Endodermal cell (in vitro differentiated cells): ENCODE results near the gene LYRM4. TPM values are rescaled to one million over a fixed set of nuclear protein-coding genes. Genes with fewer than 3 reads are reported as not detected.

ENCODE experiments used
- DNase-seq: peaks from one replicate; pipeline ENCODE4 v3.0.0-alpha.2; 2017
- H3K27ac ChIP-seq: 2 replicates; pipeline ENCODE4 v1.5.1; 2013; ENCODE audit warnings: mild to moderate bottlenecking, low read depth, low read length, moderate library complexity
- H3K27me3 ChIP-seq: 2 replicates; pipeline ENCODE4 v1.6.1; 2013; ENCODE audit warnings: mild to moderate bottlenecking, low read length, moderate library complexity; ENCODE audit not compliant: insufficient read depth, control insufficient read depth, poor library complexity, severe bottlenecking
- H3K36me3 ChIP-seq: 2 replicates; pipeline ENCODE4 v1.7.0; 2013; ENCODE audit warnings: mild to moderate bottlenecking, low read length, moderate library complexity; ENCODE audit not compliant: control insufficient read depth, insufficient read depth
- H3K4me1 ChIP-seq: one replicate; pipeline ENCODE4 v1.7.0; 2013; ENCODE audit warnings: low read length; ENCODE audit not compliant: control insufficient read depth, insufficient read depth
- H3K4me3 ChIP-seq: 2 replicates; pipeline ENCODE4 v1.5.1; 2013; ENCODE audit warnings: mild to moderate bottlenecking, low read length, moderate library complexity
- H3K9ac ChIP-seq: 2 replicates; pipeline ENCODE4 v1.6.1; 2013; ENCODE audit warnings: mild to moderate bottlenecking, low read length, moderate library complexity; ENCODE audit not compliant: poor library complexity, severe bottlenecking; ENCODE audit errors: extremely low read depth
- H3K9me3 ChIP-seq: 2 replicates; pipeline ENCODE4 v1.6.1; 2013; ENCODE audit warnings: mild to moderate bottlenecking, low read length, moderate library complexity; ENCODE audit not compliant: control insufficient read depth
- H3K27ac Mint-ChIP-seq: 2 replicates; pipeline ENCODE4 v1.8.0; 2020; ENCODE audit warnings: mixed read lengths
- H3K27me3 Mint-ChIP-seq: 2 replicates; pipeline ENCODE4 v1.8.0; 2021; ENCODE audit warnings: mild to moderate bottlenecking, mixed read lengths; ENCODE audit not compliant: insufficient read depth
- H3K36me3 Mint-ChIP-seq: 2 replicates; pipeline ENCODE4 v1.8.0; 2020; ENCODE audit warnings: low read depth, mixed read lengths
- H3K4me1 Mint-ChIP-seq: 2 replicates; pipeline ENCODE4 v1.8.0; 2020; ENCODE audit warnings: mixed read lengths
- H3K4me3 Mint-ChIP-seq: 2 replicates; pipeline ENCODE4 v1.8.0; 2020; ENCODE audit warnings: mild to moderate bottlenecking, moderate library complexity, mixed read lengths
- H3K9me3 Mint-ChIP-seq: 2 replicates; pipeline ENCODE4 v1.8.0; 2020; ENCODE audit warnings: mild to moderate bottlenecking, mixed read lengths
- WGBS, 2 experiments: methylation state at CpG; one replicate each; pipeline versions ENCODE4 v1.1.5 to v1.1.7; 2013; ENCODE audit warnings: missing lambda C conversion rate in 2 of 2, mixed read lengths in 1 of 2; ENCODE audit not compliant: insufficient coverage in 1 of 2, insufficient read length in 1 of 2; 5-methylcytosine and 5-hydroxymethylcytosine counted together
- total RNA-seq, 2 donors: library from RNA; stranded (reverse); fragmentation: NEBNext Ultra II Directional in 1 of 2; extraction: Animal tissue kit (Norgen Biotek cat#: 25700) in 1 of 2; gene quantifications; 2 replicates in 1 of 2; 3 replicates in 1 of 2; pipeline ENCODE4 v1.2.1, GENCODE V29; 2021
- TF ChIP-seq, protein P1 (sequence below): fragments of 200-600 bp; sonication (generic); conservative IDR thresholded peaks from 2 replicates; pipeline ENCODE4 v1.5.0; 2021; ENCODE audit warnings: antibody characterized with exemption, mild to moderate bottlenecking

Gene LYRM4
- total RNA-seq, 2 donors from 2014 or later, result 32.1 to 44.3 TPM

- TF ChIP-seq, protein P1, sequence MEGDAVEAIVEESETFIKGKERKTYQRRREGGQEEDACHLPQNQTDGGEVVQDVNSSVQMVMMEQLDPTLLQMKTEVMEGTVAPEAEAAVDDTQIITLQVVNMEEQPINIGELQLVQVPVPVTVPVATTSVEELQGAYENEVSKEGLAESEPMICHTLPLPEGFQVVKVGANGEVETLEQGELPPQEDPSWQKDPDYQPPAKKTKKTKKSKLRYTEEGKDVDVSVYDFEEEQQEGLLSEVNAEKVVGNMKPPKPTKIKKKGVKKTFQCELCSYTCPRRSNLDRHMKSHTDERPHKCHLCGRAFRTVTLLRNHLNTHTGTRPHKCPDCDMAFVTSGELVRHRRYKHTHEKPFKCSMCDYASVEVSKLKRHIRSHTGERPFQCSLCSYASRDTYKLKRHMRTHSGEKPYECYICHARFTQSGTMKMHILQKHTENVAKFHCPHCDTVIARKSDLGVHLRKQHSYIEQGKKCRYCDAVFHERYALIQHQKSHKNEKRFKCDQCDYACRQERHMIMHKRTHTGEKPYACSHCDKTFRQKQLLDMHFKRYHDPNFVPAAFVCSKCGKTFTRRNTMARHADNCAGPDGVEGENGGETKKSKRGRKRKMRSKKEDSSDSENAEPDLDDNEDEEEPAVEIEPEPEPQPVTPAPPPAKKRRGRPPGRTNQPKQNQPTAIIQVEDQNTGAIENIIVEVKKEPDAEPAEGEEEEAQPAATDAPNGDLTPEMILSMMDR, result no peak
- no peaks in the 10 kb centered on the region for H3K4me1 ChIP-seq
- H3K27me3 ChIP-seq, result no peaks in the 10 kb centered on the region
- Mint-ChIP-seq H3K27ac (no peak overlapping the region), H3K4me1 (no peaks in the 10 kb centered on the region), H3K9me3 (peaks cover 8% of the 10 kb centered on the region), H3K27me3 (no peaks in the 10 kb centered on the region), H3K36me3 (peaks cover 3% of the 10 kb centered on the region), H3K4me3 (no peak overlapping the region)
- H3K4me3 ChIP-seq, result no peak overlapping the region
- H3K27ac ChIP-seq, result no peak overlapping the region
- no peak overlapping the region for H3K9ac ChIP-seq
- no peaks in the 10 kb centered on the region for H3K36me3 ChIP-seq
- H3K9me3 ChIP-seq, result no peaks in the 10 kb centered on the region
- WGBS, 2 experiments, result 93 to 95% methylated on average over 13 to 17 of the region's 17 CpGs
- DNase-seq, result no peak
Measured at GRCh38 chr6:5119090-5119951, 141.4 kb downstream of the LYRM4 start.

DNA sequence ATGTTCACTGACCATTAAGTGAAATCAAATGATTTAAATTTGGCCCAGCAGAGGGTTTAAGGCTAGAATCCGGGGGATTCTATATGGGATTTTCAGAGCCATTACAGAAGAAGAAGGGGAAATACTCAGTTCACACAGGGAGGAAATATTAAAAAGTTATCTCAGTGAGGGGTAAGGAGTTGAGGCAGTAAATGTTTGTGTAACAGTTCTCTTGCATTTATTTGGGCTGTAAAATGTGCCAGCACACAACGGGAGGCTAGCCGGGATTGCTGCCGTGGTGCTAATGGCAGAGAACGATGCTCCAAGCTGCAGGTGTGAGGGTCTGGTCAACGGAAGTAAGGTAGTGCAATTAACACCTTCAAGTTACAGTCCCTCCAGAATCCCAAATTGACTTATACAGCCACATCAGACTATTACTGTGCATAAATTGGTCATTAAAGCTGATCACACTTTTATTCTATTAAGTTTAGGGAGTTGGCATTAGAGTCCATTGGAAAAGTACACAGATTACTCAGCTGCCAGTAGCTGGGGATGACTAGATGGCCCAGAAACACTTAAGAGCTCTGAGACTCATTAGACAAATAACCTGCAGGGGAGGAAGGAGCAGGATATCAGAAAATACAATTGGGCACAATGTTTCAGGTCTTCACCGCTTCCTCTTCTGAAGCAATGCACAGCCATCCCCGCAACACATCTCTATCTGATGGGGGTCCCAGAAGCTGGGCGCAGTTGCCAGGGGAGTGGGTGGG lies 144.3 kb downstream of the LYRM4 start:
- Mint-ChIP-seq H3K27ac (no peak overlapping the region), H3K4me1 (no peaks in the 10 kb centered on the region), H3K9me3 (peaks cover 8% of the 10 kb centered on the region), H3K27me3 (no peaks in the 10 kb centered on the region), H3K4me3 (no peak overlapping the region), H3K36me3 (peaks cover 5% of the 10 kb centered on the region)
- no peak overlapping the region for H3K4me3 ChIP-seq
- no peak overlapping the region for H3K9ac ChIP-seq
- no peak for DNase-seq
- no peaks in the 10 kb centered on the region for H3K4me1 ChIP-seq
- TF ChIP-seq, protein P1, result no peak
- H3K36me3 ChIP-seq, result no peaks in the 10 kb centered on the region
- H3K27me3 ChIP-seq, result no peaks in the 10 kb centered on the region
- no peaks in the 10 kb centered on the region for H3K9me3 ChIP-seq
- WGBS, 2 experiments, result 90 to 93% methylated on average over 6 to 9 of the region's 9 CpGs
- no peak overlapping the region for H3K27ac ChIP-seq

DNA sequence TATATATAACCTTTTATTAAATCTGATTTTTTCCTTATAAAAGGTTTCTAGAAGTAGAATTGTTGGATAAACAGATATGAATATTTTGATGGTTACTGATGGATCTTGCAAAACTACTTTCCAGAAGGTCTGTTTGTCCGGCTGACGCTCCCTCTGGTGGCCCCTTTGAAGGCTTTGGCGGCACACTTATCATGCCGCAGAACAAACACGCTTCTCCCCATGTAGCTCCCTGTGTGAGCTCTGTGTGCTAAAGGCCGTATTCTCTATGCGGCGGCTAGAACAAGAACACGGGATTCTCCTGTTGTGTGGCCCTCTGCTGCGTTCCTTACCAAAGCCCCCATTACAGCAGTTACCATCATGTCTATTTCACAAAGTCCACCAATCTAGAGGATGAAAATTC lies 145.6 kb downstream of the LYRM4 start:
- Mint-ChIP-seq H3K4me3 (no peak overlapping the region), H3K27me3 (no peaks in the 10 kb centered on the region), H3K4me1 (no peaks in the 10 kb centered on the region), H3K9me3 (peaks cover 2% of the 10 kb centered on the region), H3K27ac (no peak overlapping the region), H3K36me3 (peaks cover 2% of the 10 kb centered on the region)
- Histone ChIP-seq H3K9me3 (no peaks in the 10 kb centered on the region), H3K27ac (no peak overlapping the region), H3K9ac (no peak overlapping the region), H3K27me3 (no peaks in the 10 kb centered on the region), H3K4me3 (no peak overlapping the region), H3K36me3 (no peaks in the 10 kb centered on the region), H3K4me1 (no peaks in the 10 kb centered on the region)
- WGBS, 2 experiments, result 93 to 100% methylated on average over 5 to 10 of the region's 10 CpGs
- TF ChIP-seq, protein P1, result peak; percentile 42
- DNase-seq, result no peak
